ENCODE results near the gene ATP10D. TPM values are rescaled to one million over a fixed set of nuclear protein-coding genes. Genes with fewer than 3 reads are reported as not detected.

ATP10D gene
- polyA plus RNA-seq, 1 of the 3 experiments (the other 2 are of a cell fraction), result 7.9 TPM

DNA sequence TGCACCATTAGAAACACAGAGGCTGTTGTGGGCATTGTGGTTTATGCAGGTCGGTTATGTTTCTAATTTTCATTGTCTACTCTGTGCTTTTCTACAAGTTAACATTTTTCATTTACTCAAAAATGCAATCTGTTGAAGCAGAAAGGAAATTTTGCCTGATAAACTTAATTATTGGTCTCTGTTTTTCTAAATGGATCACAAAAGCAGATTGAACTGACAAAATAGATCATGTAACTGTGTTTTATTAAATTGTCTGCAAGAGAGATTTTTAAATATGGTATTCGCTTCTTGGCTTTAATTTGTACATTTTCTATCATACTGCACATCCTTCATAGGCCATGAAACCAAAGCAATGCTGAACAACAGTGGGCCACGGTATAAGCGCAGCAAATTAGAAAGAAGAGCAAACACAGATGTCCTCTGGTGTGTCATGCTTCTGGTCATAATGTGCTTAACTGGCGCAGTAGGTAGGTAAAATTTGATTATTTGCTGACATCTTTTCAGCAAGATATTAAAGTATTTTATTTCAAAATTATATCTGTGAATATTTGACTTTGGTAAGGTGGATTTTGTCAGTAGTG is 50.6 kb downstream of the ATP10D start (continued):
- TF ChIP-seq, protein P1, sequence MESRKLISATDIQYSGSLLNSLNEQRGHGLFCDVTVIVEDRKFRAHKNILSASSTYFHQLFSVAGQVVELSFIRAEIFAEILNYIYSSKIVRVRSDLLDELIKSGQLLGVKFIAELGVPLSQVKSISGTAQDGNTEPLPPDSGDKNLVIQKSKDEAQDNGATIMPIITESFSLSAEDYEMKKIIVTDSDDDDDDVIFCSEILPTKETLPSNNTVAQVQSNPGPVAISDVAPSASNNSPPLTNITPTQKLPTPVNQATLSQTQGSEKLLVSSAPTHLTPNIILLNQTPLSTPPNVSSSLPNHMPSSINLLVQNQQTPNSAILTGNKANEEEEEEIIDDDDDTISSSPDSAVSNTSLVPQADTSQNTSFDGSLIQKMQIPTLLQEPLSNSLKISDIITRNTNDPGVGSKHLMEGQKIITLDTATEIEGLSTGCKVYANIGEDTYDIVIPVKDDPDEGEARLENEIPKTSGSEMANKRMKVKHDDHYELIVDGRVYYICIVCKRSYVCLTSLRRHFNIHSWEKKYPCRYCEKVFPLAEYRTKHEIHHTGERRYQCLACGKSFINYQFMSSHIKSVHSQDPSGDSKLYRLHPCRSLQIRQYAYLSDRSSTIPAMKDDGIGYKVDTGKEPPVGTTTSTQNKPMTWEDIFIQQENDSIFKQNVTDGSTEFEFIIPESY (IDR thresholded peaks at IDR 0.05; ENCODE audit: borderline replicate concordance, low read depth), result no peak
- no peak for TF ChIP-seq TEAD4 (IDR thresholded peaks at IDR 0.05; ENCODE audit: borderline replicate concordance, insufficient read depth)
- no peak; the same call in 1 of the 2 replicates for TF ChIP-seq FOXJ3 (CRISPR knock-in tag; IDR thresholded peaks at IDR 0.05)
- no peak for TF ChIP-seq RFX5 (IDR thresholded peaks at IDR 0.05; ENCODE audit: low read length)
- TF ChIP-seq RXRA (IDR thresholded peaks at IDR 0.05; ENCODE audit: borderline replicate concordance, low read depth), result no peak
- TF ChIP-seq, protein P2, sequence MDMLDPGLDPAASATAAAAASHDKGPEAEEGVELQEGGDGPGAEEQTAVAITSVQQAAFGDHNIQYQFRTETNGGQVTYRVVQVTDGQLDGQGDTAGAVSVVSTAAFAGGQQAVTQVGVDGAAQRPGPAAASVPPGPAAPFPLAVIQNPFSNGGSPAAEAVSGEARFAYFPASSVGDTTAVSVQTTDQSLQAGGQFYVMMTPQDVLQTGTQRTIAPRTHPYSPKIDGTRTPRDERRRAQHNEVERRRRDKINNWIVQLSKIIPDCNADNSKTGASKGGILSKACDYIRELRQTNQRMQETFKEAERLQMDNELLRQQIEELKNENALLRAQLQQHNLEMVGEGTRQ (IDR thresholded peaks at IDR 0.05; ENCODE audit: borderline replicate concordance, low read depth, low read length), result no peak
- TF ChIP-seq TCF12 (IDR thresholded peaks at IDR 0.05), result peak; percentile 29; the same call in 1 of the 2 replicates
- TF ChIP-seq, protein P3, sequence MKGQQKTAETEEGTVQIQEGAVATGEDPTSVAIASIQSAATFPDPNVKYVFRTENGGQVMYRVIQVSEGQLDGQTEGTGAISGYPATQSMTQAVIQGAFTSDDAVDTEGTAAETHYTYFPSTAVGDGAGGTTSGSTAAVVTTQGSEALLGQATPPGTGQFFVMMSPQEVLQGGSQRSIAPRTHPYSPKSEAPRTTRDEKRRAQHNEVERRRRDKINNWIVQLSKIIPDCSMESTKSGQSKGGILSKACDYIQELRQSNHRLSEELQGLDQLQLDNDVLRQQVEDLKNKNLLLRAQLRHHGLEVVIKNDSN (IDR thresholded peaks at IDR 0.05; ENCODE audit: borderline replicate concordance, low read depth), result no peak
- TF ChIP-seq EP300 (IDR thresholded peaks at IDR 0.05; ENCODE audit: borderline replicate concordance in 1 of 2, low read depth in 1 of 2, low read length in 1 of 2), result peak in 1 of 2 experiments; percentile 77; a peak in 2 of 4 replicates
- TF ChIP-seq, protein P4, sequence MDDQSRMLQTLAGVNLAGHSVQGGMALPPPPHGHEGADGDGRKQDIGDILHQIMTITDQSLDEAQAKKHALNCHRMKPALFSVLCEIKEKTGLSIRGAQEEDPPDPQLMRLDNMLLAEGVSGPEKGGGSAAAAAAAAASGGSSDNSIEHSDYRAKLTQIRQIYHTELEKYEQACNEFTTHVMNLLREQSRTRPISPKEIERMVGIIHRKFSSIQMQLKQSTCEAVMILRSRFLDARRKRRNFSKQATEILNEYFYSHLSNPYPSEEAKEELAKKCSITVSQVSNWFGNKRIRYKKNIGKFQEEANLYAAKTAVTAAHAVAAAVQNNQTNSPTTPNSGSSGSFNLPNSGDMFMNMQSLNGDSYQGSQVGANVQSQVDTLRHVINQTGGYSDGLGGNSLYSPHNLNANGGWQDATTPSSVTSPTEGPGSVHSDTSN (IDR thresholded peaks at IDR 0.05), result no peak
- TF ChIP-seq NFIC (IDR thresholded peaks at IDR 0.05; ENCODE audit: borderline replicate concordance), result no peak
- TF ChIP-seq, protein P5, sequence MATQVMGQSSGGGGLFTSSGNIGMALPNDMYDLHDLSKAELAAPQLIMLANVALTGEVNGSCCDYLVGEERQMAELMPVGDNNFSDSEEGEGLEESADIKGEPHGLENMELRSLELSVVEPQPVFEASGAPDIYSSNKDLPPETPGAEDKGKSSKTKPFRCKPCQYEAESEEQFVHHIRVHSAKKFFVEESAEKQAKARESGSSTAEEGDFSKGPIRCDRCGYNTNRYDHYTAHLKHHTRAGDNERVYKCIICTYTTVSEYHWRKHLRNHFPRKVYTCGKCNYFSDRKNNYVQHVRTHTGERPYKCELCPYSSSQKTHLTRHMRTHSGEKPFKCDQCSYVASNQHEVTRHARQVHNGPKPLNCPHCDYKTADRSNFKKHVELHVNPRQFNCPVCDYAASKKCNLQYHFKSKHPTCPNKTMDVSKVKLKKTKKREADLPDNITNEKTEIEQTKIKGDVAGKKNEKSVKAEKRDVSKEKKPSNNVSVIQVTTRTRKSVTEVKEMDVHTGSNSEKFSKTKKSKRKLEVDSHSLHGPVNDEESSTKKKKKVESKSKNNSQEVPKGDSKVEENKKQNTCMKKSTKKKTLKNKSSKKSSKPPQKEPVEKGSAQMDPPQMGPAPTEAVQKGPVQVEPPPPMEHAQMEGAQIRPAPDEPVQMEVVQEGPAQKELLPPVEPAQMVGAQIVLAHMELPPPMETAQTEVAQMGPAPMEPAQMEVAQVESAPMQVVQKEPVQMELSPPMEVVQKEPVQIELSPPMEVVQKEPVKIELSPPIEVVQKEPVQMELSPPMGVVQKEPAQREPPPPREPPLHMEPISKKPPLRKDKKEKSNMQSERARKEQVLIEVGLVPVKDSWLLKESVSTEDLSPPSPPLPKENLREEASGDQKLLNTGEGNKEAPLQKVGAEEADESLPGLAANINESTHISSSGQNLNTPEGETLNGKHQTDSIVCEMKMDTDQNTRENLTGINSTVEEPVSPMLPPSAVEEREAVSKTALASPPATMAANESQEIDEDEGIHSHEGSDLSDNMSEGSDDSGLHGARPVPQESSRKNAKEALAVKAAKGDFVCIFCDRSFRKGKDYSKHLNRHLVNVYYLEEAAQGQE (IDR thresholded peaks at IDR 0.05; ENCODE audit: low read depth, low read length), result no peak
- TF ChIP-seq GATA2 (CRISPR knock-in tag; IDR thresholded peaks at IDR 0.05), result peak; percentile 78
- no peak for TF ChIP-seq SMC3 (IDR thresholded peaks at IDR 0.05; ENCODE audit: low read depth, low read length)
- TF ChIP-seq YY1 (IDR thresholded peaks at IDR 0.05; ENCODE audit: low read depth), result no peak
